ENCODE data around the gene SDHB.

DNA sequence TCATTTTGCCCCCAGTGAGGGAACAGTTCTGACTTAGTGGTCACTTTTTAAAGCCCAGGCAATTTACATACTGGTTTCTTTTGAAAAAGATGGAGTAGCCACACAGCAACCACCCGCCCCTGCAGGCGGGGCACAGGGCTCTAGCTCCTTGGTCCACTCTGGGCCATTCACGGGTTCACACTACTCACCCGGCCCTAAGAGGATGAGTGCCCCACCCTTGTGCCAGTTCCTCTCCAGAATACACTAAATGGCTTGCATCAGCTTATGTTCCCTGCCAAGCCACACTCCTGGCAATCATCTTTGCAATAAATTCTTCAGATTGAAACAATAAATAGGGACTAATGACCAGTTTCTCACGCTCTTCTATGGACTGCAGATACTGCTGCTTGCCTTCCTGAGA, 26.4 kb downstream of the SDHB start:
- TF ChIP-seq, protein P1, sequence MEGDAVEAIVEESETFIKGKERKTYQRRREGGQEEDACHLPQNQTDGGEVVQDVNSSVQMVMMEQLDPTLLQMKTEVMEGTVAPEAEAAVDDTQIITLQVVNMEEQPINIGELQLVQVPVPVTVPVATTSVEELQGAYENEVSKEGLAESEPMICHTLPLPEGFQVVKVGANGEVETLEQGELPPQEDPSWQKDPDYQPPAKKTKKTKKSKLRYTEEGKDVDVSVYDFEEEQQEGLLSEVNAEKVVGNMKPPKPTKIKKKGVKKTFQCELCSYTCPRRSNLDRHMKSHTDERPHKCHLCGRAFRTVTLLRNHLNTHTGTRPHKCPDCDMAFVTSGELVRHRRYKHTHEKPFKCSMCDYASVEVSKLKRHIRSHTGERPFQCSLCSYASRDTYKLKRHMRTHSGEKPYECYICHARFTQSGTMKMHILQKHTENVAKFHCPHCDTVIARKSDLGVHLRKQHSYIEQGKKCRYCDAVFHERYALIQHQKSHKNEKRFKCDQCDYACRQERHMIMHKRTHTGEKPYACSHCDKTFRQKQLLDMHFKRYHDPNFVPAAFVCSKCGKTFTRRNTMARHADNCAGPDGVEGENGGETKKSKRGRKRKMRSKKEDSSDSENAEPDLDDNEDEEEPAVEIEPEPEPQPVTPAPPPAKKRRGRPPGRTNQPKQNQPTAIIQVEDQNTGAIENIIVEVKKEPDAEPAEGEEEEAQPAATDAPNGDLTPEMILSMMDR (IDR thresholded peaks at IDR 0.05): no peak
- no peak for TF ChIP-seq POLR2A (IDR thresholded peaks at IDR 0.05)
